A673 (cell line): ENCODE measurements around the gene CR1.

ENCODE experiments used
- EZH2 ChIP-seq: fragments of 200-600 bp; sonication (generic); IDR thresholded peaks from 2 replicates; pipeline ENCODE4 v1.6.1; 2017; ENCODE audit warnings: borderline replicate concordance, low read depth, mild to moderate bottlenecking, mixed read lengths, antibody characterized with exemption, low read length; ENCODE audit not compliant: poor library complexity, severe bottlenecking
- TF ChIP-seq, protein P1 (sequence below): fragments of 300-800, 200-600 bp; sonication (generic); conservative IDR thresholded peaks from 2 replicates; pipeline ENCODE4 v1.5.1; 2017; ENCODE audit warnings: low read depth, mild to moderate bottlenecking, antibody characterized with exemption, low read length, moderate library complexity, mixed read lengths

DNA sequence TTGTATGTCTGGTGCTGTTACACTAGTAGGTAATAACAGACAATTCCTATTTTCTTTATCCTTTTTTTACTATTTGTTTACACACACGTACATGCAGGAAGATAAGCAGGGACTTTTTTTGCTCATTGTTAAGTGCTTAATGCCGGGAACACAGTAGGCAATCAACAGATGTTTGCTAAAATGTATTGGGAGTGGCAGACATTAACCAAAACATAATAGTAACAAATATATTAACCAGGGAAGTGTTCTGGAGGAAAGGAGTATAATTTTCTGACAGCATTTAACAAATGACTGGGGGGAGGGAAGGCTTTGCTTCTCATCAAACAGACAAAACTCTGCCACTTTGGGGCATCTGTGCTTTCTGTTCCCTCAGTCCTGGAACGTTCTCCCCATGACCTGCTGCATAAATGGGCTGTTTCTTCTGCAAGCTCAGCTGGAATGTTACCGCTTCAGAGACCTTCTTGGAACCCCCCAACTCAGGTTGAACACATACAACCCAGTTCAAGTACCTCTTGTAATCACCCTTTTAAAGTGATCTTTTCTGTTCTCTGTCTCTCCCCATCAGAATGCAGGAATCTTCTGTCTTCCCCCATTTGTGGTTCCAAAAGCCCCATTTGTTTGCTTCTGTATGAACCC is 151.1 kb downstream of the CR1 start:
- TF ChIP-seq, protein P1, sequence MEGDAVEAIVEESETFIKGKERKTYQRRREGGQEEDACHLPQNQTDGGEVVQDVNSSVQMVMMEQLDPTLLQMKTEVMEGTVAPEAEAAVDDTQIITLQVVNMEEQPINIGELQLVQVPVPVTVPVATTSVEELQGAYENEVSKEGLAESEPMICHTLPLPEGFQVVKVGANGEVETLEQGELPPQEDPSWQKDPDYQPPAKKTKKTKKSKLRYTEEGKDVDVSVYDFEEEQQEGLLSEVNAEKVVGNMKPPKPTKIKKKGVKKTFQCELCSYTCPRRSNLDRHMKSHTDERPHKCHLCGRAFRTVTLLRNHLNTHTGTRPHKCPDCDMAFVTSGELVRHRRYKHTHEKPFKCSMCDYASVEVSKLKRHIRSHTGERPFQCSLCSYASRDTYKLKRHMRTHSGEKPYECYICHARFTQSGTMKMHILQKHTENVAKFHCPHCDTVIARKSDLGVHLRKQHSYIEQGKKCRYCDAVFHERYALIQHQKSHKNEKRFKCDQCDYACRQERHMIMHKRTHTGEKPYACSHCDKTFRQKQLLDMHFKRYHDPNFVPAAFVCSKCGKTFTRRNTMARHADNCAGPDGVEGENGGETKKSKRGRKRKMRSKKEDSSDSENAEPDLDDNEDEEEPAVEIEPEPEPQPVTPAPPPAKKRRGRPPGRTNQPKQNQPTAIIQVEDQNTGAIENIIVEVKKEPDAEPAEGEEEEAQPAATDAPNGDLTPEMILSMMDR = no peak
- no peak for TF ChIP-seq EZH2
